ENCODE results near the gene GNAQ. TPM values are rescaled to one million over a fixed set of nuclear protein-coding genes. Genes with fewer than 3 reads are reported as not detected.

Gene GNAQ
- total and polyA plus RNA-seq, 2 of the 13 experiments (the other 11 are each of a cell fraction or from before 2014, with no cell fraction given), result 16.5 to 17.7 TPM

DNA sequence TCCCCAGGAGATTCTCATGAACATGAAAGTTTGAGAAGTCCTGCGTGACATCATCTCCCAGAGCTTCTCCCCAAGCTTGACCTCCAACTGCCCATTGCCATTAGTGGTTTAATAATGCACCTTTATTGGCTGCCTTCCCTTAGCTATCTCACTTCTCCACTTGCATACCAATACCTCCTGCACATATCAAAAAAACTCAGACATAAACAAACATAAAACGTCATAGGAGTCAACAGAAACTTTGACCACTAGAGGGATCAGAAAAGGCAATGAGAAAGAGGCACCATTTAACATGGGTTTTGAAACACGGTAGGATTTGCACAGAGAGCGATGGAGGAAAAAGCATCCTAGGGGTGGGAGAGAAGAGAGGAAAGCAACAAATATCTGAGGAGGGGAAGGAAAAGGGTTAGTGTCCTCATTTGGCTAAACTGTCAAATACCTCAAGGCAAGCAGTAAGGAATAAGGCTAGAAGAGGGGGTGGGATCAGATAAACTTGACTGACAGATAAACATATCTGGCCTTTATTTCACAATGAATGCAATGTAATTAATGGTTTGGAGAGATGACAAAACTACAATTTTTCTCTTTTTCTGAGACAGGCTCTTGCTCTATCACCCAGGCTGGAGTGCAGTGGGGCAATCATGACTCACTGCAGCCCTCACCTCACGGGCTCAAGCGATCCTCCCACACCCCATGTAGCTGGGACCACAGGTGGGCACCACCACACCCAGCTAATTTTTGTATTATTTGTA, 27.0 kb downstream of the GNAQ start (continued):
- TF ChIP-seq MYC (CRISPR knock-in tag; IDR thresholded peaks at IDR 0.05; ENCODE audit: borderline replicate concordance) (no peak), SP1 (IDR thresholded peaks at IDR 0.05) (no peak), SP1 (CRISPR knock-in tag; IDR thresholded peaks at IDR 0.05) (no peak), RXRB (CRISPR knock-in tag; IDR thresholded peaks at IDR 0.05; ENCODE audit: borderline replicate concordance) (peak; percentile 72; the same call in 1 of the 2 replicates), CREB1 (IDR thresholded peaks at IDR 0.05) (peak; percentile 88), CREB1 (CRISPR knock-in tag; IDR thresholded peaks at IDR 0.05) (peak; percentile 95), SAP130 (CRISPR knock-in tag; IDR thresholded peaks at IDR 0.05; ENCODE audit: low read depth) (peak; percentile 69), PLRG1 (conservative IDR thresholded peaks at IDR 0.05) (no peak), TEAD3 (CRISPR knock-in tag; optimal IDR thresholded peaks at IDR 0.05; ENCODE audit: borderline replicate concordance) (peak; percentile 70), KDM6A (CRISPR knock-in tag; IDR thresholded peaks at IDR 0.05; ENCODE audit: low read depth) (0 out of 2 replicates have a peak, but pooled peaks have one; percentile 38)
- TF ChIP-seq, protein P1, sequence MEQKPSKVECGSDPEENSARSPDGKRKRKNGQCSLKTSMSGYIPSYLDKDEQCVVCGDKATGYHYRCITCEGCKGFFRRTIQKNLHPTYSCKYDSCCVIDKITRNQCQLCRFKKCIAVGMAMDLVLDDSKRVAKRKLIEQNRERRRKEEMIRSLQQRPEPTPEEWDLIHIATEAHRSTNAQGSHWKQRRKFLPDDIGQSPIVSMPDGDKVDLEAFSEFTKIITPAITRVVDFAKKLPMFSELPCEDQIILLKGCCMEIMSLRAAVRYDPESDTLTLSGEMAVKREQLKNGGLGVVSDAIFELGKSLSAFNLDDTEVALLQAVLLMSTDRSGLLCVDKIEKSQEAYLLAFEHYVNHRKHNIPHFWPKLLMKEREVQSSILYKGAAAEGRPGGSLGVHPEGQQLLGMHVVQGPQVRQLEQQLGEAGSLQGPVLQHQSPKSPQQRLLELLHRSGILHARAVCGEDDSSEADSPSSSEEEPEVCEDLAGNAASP (CRISPR knock-in tag; IDR thresholded peaks at IDR 0.05; ENCODE audit: borderline replicate concordance), result no peak
- TF ChIP-seq, protein P2, sequence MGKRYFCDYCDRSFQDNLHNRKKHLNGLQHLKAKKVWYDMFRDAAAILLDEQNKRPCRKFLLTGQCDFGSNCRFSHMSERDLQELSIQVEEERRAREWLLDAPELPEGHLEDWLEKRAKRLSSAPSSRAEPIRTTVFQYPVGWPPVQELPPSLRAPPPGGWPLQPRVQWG (CRISPR knock-in tag; IDR thresholded peaks at IDR 0.05; ENCODE audit: borderline replicate concordance, low read depth), result no peak
- TF ChIP-seq, protein P3, sequence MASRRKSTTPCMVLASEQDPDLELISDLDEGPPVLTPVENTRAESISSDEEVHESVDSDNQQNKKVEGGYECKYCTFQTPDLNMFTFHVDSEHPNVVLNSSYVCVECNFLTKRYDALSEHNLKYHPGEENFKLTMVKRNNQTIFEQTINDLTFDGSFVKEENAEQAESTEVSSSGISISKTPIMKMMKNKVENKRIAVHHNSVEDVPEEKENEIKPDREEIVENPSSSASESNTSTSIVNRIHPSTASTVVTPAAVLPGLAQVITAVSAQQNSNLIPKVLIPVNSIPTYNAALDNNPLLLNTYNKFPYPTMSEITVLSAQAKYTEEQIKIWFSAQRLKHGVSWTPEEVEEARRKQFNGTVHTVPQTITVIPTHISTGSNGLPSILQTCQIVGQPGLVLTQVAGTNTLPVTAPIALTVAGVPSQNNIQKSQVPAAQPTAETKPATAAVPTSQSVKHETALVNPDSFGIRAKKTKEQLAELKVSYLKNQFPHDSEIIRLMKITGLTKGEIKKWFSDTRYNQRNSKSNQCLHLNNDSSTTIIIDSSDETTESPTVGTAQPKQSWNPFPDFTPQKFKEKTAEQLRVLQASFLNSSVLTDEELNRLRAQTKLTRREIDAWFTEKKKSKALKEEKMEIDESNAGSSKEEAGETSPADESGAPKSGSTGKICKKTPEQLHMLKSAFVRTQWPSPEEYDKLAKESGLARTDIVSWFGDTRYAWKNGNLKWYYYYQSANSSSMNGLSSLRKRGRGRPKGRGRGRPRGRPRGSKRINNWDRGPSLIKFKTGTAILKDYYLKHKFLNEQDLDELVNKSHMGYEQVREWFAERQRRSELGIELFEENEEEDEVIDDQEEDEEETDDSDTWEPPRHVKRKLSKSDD (CRISPR knock-in tag; IDR thresholded peaks at IDR 0.05; ENCODE audit: low read depth), result no peak
- TF ChIP-seq, protein P4, sequence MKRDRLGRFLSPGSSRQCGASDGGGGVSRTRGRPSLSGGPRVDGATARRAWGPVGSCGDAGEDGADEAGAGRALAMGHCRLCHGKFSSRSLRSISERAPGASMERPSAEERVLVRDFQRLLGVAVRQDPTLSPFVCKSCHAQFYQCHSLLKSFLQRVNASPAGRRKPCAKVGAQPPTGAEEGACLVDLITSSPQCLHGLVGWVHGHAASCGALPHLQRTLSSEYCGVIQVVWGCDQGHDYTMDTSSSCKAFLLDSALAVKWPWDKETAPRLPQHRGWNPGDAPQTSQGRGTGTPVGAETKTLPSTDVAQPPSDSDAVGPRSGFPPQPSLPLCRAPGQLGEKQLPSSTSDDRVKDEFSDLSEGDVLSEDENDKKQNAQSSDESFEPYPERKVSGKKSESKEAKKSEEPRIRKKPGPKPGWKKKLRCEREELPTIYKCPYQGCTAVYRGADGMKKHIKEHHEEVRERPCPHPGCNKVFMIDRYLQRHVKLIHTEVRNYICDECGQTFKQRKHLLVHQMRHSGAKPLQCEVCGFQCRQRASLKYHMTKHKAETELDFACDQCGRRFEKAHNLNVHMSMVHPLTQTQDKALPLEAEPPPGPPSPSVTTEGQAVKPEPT (CRISPR knock-in tag; IDR thresholded peaks at IDR 0.05; ENCODE audit: low read depth), result no peak
- TF ChIP-seq, protein P5, sequence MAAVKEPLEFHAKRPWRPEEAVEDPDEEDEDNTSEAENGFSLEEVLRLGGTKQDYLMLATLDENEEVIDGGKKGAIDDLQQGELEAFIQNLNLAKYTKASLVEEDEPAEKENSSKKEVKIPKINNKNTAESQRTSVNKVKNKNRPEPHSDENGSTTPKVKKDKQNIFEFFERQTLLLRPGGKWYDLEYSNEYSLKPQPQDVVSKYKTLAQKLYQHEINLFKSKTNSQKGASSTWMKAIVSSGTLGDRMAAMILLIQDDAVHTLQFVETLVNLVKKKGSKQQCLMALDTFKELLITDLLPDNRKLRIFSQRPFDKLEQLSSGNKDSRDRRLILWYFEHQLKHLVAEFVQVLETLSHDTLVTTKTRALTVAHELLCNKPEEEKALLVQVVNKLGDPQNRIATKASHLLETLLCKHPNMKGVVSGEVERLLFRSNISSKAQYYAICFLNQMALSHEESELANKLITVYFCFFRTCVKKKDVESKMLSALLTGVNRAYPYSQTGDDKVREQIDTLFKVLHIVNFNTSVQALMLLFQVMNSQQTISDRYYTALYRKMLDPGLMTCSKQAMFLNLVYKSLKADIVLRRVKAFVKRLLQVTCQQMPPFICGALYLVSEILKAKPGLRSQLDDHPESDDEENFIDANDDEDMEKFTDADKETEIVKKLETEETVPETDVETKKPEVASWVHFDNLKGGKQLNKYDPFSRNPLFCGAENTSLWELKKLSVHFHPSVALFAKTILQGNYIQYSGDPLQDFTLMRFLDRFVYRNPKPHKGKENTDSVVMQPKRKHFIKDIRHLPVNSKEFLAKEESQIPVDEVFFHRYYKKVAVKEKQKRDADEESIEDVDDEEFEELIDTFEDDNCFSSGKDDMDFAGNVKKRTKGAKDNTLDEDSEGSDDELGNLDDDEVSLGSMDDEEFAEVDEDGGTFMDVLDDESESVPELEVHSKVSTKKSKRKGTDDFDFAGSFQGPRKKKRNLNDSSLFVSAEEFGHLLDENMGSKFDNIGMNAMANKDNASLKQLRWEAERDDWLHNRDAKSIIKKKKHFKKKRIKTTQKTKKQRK (IDR thresholded peaks at IDR 0.05; ENCODE audit: low read length), result no peak
- TF ChIP-seq, protein P6, sequence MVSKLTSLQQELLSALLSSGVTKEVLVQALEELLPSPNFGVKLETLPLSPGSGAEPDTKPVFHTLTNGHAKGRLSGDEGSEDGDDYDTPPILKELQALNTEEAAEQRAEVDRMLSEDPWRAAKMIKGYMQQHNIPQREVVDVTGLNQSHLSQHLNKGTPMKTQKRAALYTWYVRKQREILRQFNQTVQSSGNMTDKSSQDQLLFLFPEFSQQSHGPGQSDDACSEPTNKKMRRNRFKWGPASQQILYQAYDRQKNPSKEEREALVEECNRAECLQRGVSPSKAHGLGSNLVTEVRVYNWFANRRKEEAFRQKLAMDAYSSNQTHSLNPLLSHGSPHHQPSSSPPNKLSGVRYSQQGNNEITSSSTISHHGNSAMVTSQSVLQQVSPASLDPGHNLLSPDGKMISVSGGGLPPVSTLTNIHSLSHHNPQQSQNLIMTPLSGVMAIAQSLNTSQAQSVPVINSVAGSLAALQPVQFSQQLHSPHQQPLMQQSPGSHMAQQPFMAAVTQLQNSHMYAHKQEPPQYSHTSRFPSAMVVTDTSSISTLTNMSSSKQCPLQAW (CRISPR knock-in tag; IDR thresholded peaks at IDR 0.05), result no peak

Measured in HepG2 (cell line).